Measurements from ENCODE around the gene S100PBP. TPM values are rescaled to one million over a fixed set of nuclear protein-coding genes. Genes with fewer than 3 reads are reported as not detected.

The S100PBP gene
- total RNA-seq, 1 donor from 2014 or later = 66.1 TPM

GRCh38 chr1:32871364-32872191, 54.1 kb downstream of the S100PBP start:
- Mint-ChIP-seq H3K27ac (no peak overlapping the region), H3K4me1 (ENCODE audit: low read depth) (peaks cover 12% of the 10 kb centered on the region), H3K4me3 (ENCODE audit: low read depth) (peak overlapping the region; percentile 72), H3K36me3 (ENCODE audit: insufficient read depth) (peaks cover 2% of the 10 kb centered on the region), H3K9me3 (ENCODE audit: low read depth) (no peaks in the 10 kb centered on the region), H3K27me3 (peaks cover 60% of the 10 kb centered on the region)
- TF ChIP-seq CTCF (IDR thresholded peaks at IDR 0.05; ENCODE audit: unreplicated experiment) = no peak
- DNase-seq (ENCODE audit: low spot score, unreplicated experiment) = no peak

DNA sequence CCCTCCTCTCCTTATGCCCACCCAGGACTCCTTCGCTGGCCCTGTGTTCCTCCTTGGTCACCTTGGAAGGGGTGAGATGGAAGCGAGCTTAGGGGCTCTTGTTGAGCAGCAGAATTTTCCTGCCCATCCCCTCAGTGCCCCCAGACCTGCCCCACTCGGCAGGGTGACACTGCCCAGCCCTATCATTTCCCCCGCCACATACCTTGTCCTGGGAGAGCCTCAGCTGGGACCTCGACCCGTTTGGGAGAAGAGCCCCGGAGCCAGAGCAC, 54.7 kb downstream of the S100PBP start:
- H3K4me1 Mint-ChIP-seq (ENCODE audit: low read depth) = peaks cover 12% of the 10 kb centered on the region
- no peak overlapping the region for H3K27ac Mint-ChIP-seq
- no peak for DNase-seq (ENCODE audit: low spot score, unreplicated experiment)
- peaks cover 2% of the 10 kb centered on the region for H3K36me3 Mint-ChIP-seq (ENCODE audit: insufficient read depth)
- H3K9me3 Mint-ChIP-seq (ENCODE audit: low read depth) = no peaks in the 10 kb centered on the region
- no peak for TF ChIP-seq CTCF (IDR thresholded peaks at IDR 0.05; ENCODE audit: unreplicated experiment)
- H3K27me3 Mint-ChIP-seq = peaks cover 57% of the 10 kb centered on the region
- no peak overlapping the region for H3K4me3 Mint-ChIP-seq (ENCODE audit: low read depth)

GRCh38 chr1:32873484-32873883, 56.0 kb downstream of the S100PBP start:
- Mint-ChIP-seq H3K27me3 (peaks cover 61% of the 10 kb centered on the region), H3K27ac (no peak overlapping the region), H3K36me3 (ENCODE audit: insufficient read depth) (peaks cover under 1% of the 10 kb centered on the region), H3K9me3 (ENCODE audit: low read depth) (no peaks in the 10 kb centered on the region), H3K4me1 (ENCODE audit: low read depth) (peaks cover 12% of the 10 kb centered on the region), H3K4me3 (ENCODE audit: low read depth) (no peak overlapping the region)
- TF ChIP-seq CTCF (IDR thresholded peaks at IDR 0.05; ENCODE audit: unreplicated experiment) = no peak
- DNase-seq (ENCODE audit: low spot score, unreplicated experiment) = no peak

DNA sequence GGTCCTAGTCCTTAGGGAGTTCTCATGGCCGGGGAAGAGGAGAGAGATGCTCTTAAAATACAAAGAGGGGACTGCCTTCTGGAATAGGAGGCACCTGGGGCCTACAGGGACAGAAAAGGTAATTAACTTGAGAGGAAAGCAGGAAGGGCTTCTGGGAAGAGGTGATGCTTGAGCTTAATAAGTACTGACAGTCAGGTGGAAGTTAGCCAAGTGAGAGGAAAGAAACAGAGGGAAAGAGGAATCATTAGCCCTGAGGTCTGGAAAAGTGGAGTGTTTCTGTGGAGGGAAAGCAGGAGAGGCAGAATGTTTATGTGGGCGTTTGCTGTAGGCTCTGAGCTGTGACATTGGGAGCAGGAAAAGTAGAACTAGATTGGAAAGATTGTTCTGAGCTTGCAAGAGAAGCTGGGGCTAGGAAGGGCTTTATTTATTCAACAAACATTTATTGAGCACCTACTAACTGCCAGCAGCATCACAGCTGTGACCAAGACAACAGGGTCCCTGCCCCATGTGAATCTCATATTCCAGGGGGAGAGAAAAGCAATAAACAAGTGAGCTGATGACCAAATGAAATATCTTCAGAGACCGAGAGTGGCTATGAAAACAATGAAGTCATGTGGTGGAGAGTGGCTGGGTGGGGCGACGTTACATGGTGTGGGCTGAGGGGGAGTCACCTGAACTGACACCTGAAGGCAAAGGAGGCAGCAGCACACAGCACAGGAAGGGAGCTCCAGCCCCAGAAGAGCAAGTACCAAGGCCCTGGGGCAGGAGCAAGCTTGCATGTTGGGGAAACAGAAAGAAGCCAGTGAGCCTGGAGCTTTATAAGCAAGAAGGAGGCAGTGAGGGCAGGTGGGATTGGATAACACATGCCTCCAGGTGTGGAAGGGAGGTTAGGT, 57.7 kb downstream of the S100PBP start:
- Mint-ChIP-seq H3K27me3 (peaks cover 44% of the 10 kb centered on the region), H3K4me1 (ENCODE audit: low read depth) (peaks cover 6% of the 10 kb centered on the region), H3K27ac (no peak overlapping the region), H3K36me3 (ENCODE audit: insufficient read depth) (no peaks in the 10 kb centered on the region), H3K9me3 (ENCODE audit: low read depth) (no peaks in the 10 kb centered on the region), H3K4me3 (ENCODE audit: low read depth) (no peak overlapping the region)
- DNase-seq (ENCODE audit: low spot score, unreplicated experiment) = no peak
- TF ChIP-seq CTCF (IDR thresholded peaks at IDR 0.05; ENCODE audit: unreplicated experiment) = no peak

DNA sequence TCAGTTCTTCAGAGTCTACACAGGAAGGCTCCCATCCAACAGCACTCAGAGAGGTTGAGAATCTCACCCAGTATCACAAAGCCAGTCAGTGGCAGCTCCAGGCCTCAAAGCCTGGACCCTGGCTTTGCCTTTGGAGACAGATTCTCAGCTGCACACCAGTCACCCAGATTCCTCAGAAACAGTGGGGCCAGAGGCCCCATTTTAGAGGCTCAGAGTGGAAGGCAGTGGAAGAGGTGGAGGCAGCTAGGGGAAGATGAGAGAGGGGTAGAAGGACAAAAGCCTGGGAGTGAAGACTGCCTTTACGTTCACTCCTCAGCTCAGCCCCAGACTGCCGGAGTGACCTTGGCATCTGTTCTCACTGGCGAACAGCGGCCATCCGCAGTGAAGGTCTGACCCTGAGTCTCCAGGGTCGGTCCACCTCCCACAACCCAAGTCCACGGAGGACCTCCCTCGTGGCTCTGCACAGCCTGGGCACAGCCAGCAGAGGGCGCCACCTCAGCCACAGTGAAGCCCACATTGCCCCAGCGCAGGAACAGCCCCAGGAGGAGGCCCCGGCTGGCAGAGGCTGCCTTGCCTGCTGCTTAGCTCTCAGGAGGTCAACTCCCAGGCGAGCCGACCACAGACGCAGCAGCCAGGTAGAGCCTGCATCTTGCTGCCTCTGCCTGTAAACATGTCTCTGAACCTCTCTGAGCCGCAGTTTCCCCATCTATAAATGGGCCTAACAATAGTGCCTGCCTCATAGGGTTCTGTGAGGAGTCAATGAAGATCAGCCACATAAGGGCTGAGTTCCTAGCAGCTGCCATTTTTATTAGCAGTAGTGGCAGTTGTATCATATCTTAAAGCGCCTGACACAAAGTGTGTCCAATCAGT, 59.1 kb downstream of the S100PBP start:
- H3K27ac Mint-ChIP-seq = no peak overlapping the region
- H3K9me3 Mint-ChIP-seq (ENCODE audit: low read depth) = no peaks in the 10 kb centered on the region
- H3K36me3 Mint-ChIP-seq (ENCODE audit: insufficient read depth) = no peaks in the 10 kb centered on the region
- no peak for DNase-seq (ENCODE audit: low spot score, unreplicated experiment)
- TF ChIP-seq CTCF (IDR thresholded peaks at IDR 0.05; ENCODE audit: unreplicated experiment) = peak; percentile 70
- H3K27me3 Mint-ChIP-seq = peaks cover 44% of the 10 kb centered on the region
- no peak overlapping the region for H3K4me3 Mint-ChIP-seq (ENCODE audit: low read depth)
- peaks cover 1% of the 10 kb centered on the region for H3K4me1 Mint-ChIP-seq (ENCODE audit: low read depth)
